HCT116 (cell line): ENCODE data around the gene PIH1D1.

Experiments used
- ELF1 ChIP-seq: IDR thresholded peaks from 2 replicates; pipeline ENCODE4 v1.6.1; 2012; ENCODE audit warnings: low read depth, borderline replicate concordance
- EZH2 ChIP-seq: fragments of 200-600 bp; sonication (generic); IDR thresholded peaks from 2 replicates; pipeline ENCODE4 v1.6.1; 2017; ENCODE audit warnings: antibody characterized with exemption, mixed run types
- EZH2phosphoT487 ChIP-seq: fragments of 200-600 bp; IDR thresholded peaks from 2 replicates; pipeline ENCODE4 v1.6.1; 2018; ENCODE audit warnings: antibody characterized with exemption, borderline replicate concordance
- JUND ChIP-seq: IDR thresholded peaks from 2 replicates; pipeline ENCODE4 v1.6.1; 2012
- POLR2A ChIP-seq: IDR thresholded peaks from 2 replicates; pipeline ENCODE4 v1.7.0; 2011; ENCODE audit warnings: borderline replicate concordance; ENCODE audit not compliant: insufficient read depth, insufficient read length; ENCODE audit errors: extremely low read depth
- POLR2AphosphoS5 ChIP-seq: IDR thresholded peaks from 2 replicates; pipeline ENCODE4 v1.6.1; 2011; ENCODE audit warnings: mild to moderate bottlenecking, low read depth, low read length, moderate library complexity
- RAD21 ChIP-seq: IDR thresholded peaks from 2 replicates; pipeline ENCODE4 v1.6.1; 2012; ENCODE audit warnings: low read depth, mild to moderate bottlenecking
- SP1 ChIP-seq: IDR thresholded peaks from 2 replicates; pipeline ENCODE4 v1.6.1; 2012; ENCODE audit warnings: low read depth
- SRF ChIP-seq: IDR thresholded peaks from 2 replicates; pipeline ENCODE4 v1.6.1; 2012; ENCODE audit warnings: low read depth
- YY1 ChIP-seq: IDR thresholded peaks from 2 replicates; pipeline ENCODE4 v1.6.1; 2011; ENCODE audit warnings: low read length, low read depth, moderate library complexity, mild to moderate bottlenecking; ENCODE audit not compliant: insufficient replicate concordance; ENCODE audit errors: extremely low read depth
- ZFX ChIP-seq: fragments of 450-650 bp; IDR thresholded peaks from 2 replicates; pipeline ENCODE4 v1.6.1; 2017
- TF ChIP-seq, protein P1 (sequence below), 3 experiments: fragments of 200-600 bp in 1 of 3; sonication (generic) in 1 of 3; IDR thresholded peaks in 2 of 3; conservative IDR thresholded peaks in 1 of 3; 2 replicates each; pipeline ENCODE4 v1.5.1; 2012 to 2017; ENCODE audit warnings: low read depth in 2 of 3, low read length in 2 of 3, antibody characterized with exemption in 1 of 3, borderline replicate concordance in 1 of 3, control low read depth in 1 of 3, mild to moderate bottlenecking in 1 of 3, mixed read lengths in 1 of 3, mixed run types in 1 of 3, moderate library complexity in 1 of 3; ENCODE audit not compliant: insufficient read depth in 1 of 3
- TF ChIP-seq, protein P2 (sequence below): IDR thresholded peaks from 2 replicates; pipeline ENCODE4 v1.6.1; 2012; ENCODE audit warnings: low read depth
- TF ChIP-seq, protein P3 (sequence below): IDR thresholded peaks from 2 replicates; pipeline ENCODE4 v1.6.1; 2012

DNA sequence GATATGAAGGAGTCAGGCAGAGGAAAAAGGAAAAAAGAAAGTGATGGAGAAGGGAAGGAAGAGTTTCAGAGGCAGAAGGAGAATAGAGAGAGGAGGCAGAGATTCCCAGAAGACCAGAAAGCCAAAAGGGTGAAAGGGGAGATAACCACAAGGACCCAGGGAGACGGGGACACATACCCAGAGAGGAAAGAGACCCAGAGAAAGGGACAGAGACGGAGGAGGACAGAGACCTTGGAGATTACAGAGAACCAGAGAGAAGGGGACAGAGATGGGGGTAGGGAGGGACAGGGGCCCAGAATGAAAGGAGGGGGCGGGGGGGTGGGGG, 29.8 kb downstream of the PIH1D1 start:
- no peak for TF ChIP-seq EZH2
- TF ChIP-seq, protein P1, sequence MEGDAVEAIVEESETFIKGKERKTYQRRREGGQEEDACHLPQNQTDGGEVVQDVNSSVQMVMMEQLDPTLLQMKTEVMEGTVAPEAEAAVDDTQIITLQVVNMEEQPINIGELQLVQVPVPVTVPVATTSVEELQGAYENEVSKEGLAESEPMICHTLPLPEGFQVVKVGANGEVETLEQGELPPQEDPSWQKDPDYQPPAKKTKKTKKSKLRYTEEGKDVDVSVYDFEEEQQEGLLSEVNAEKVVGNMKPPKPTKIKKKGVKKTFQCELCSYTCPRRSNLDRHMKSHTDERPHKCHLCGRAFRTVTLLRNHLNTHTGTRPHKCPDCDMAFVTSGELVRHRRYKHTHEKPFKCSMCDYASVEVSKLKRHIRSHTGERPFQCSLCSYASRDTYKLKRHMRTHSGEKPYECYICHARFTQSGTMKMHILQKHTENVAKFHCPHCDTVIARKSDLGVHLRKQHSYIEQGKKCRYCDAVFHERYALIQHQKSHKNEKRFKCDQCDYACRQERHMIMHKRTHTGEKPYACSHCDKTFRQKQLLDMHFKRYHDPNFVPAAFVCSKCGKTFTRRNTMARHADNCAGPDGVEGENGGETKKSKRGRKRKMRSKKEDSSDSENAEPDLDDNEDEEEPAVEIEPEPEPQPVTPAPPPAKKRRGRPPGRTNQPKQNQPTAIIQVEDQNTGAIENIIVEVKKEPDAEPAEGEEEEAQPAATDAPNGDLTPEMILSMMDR (IDR thresholded peaks at IDR 0.05 in 2 of 3, conservative IDR thresholded peaks at IDR 0.05 in 1 of 3; ENCODE audit: borderline replicate concordance in 1 of 3, insufficient read depth in 1 of 3, low read depth in 2 of 3, low read length in 2 of 3) = no peak
- TF ChIP-seq POLR2A = no peak
- TF ChIP-seq EZH2phosphoT487 = no peak
- TF ChIP-seq, protein P2, sequence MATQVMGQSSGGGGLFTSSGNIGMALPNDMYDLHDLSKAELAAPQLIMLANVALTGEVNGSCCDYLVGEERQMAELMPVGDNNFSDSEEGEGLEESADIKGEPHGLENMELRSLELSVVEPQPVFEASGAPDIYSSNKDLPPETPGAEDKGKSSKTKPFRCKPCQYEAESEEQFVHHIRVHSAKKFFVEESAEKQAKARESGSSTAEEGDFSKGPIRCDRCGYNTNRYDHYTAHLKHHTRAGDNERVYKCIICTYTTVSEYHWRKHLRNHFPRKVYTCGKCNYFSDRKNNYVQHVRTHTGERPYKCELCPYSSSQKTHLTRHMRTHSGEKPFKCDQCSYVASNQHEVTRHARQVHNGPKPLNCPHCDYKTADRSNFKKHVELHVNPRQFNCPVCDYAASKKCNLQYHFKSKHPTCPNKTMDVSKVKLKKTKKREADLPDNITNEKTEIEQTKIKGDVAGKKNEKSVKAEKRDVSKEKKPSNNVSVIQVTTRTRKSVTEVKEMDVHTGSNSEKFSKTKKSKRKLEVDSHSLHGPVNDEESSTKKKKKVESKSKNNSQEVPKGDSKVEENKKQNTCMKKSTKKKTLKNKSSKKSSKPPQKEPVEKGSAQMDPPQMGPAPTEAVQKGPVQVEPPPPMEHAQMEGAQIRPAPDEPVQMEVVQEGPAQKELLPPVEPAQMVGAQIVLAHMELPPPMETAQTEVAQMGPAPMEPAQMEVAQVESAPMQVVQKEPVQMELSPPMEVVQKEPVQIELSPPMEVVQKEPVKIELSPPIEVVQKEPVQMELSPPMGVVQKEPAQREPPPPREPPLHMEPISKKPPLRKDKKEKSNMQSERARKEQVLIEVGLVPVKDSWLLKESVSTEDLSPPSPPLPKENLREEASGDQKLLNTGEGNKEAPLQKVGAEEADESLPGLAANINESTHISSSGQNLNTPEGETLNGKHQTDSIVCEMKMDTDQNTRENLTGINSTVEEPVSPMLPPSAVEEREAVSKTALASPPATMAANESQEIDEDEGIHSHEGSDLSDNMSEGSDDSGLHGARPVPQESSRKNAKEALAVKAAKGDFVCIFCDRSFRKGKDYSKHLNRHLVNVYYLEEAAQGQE = no peak
- no peak for TF ChIP-seq POLR2AphosphoS5
- no peak for TF ChIP-seq YY1
- TF ChIP-seq SP1 = no peak
- TF ChIP-seq ELF1 = no peak
- TF ChIP-seq SRF = no peak
- TF ChIP-seq, protein P3, sequence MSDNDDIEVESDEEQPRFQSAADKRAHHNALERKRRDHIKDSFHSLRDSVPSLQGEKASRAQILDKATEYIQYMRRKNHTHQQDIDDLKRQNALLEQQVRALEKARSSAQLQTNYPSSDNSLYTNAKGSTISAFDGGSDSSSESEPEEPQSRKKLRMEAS = no peak
- TF ChIP-seq RAD21 = no peak
- TF ChIP-seq JUND = no peak
- no peak for TF ChIP-seq ZFX
